ENCODE data around the gene PROM2.
"Not testable (repeated sequence)": the region's sequence is repeated elsewhere in the genome, so short reads cannot be mapped to it uniquely, and the experiment has no call there.

PROM2 gene

GRCh38 chr2:95268211-95269035 lies 5.8 kb upstream of the PROM2 start:
- DNase-seq (ENCODE audit: low read depth in 2 of 2): no peak

GRCh38 chr2:95269036-95269680 lies 5.1 kb upstream of the PROM2 start:
- no peak for DNase-seq (ENCODE audit: low read depth in 2 of 2)

- not testable (repeated sequence) for DNase-seq (ENCODE audit: low read depth in 2 of 2)
Measured at GRCh38 chr2:95269745-95270144, 4.5 kb upstream of the PROM2 start.

GRCh38 chr2:95270541-95271081 lies 3.6 kb upstream of the PROM2 start:
- DNase-seq (ENCODE audit: low read depth in 2 of 2): no peak

- DNase-seq (ENCODE audit: low read depth in 2 of 2): no peak
Measured at GRCh38 chr2:95271381-95271971, 2.8 kb upstream of the PROM2 start.

GRCh38 chr2:95272299-95272751 lies 1.9 kb upstream of the PROM2 start:
- no peak for DNase-seq (ENCODE audit: low read depth in 2 of 2)

- no peak for DNase-seq (ENCODE audit: low read depth in 2 of 2)
Measured at GRCh38 chr2:95272781-95273180, 1.5 kb upstream of the PROM2 start.

- DNase-seq (ENCODE audit: low read depth in 2 of 2): no peak
Measured at GRCh38 chr2:95273566-95274290, 521 bp upstream of the PROM2 start.

GRCh38 chr2:95275151-95275515 lies 884 bp downstream of the PROM2 start:
- DNase-seq (ENCODE audit: low read depth in 2 of 2): no peak

GRCh38 chr2:95275601-95276243 lies 1.5 kb downstream of the PROM2 start:
- no peak for DNase-seq (ENCODE audit: low read depth in 2 of 2)

- DNase-seq (ENCODE audit: low read depth in 2 of 2): no peak
Measured at GRCh38 chr2:95276244-95276887, 2.1 kb downstream of the PROM2 start.

- no peak for DNase-seq (ENCODE audit: low read depth in 2 of 2)
Measured at GRCh38 chr2:95276888-95277245, 2.6 kb downstream of the PROM2 start.

- DNase-seq (ENCODE audit: low read depth in 2 of 2): no peak
Measured at GRCh38 chr2:95277246-95277906, 3.1 kb downstream of the PROM2 start.

GRCh38 chr2:95278051-95278471 lies 3.8 kb downstream of the PROM2 start:
- DNase-seq (ENCODE audit: low read depth in 2 of 2): no peak

- DNase-seq (ENCODE audit: low read depth in 2 of 2): no peak
Measured at GRCh38 chr2:95278637-95279225, 4.5 kb downstream of the PROM2 start.

- DNase-seq (ENCODE audit: low read depth in 2 of 2): no peak
Measured at GRCh38 chr2:95279435-95280035, 5.3 kb downstream of the PROM2 start.

- no peak for DNase-seq (ENCODE audit: low read depth in 2 of 2)
Measured at GRCh38 chr2:95281071-95281470, 6.8 kb downstream of the PROM2 start.

GRCh38 chr2:95281786-95282185 lies 7.5 kb downstream of the PROM2 start:
- no peak for DNase-seq (ENCODE audit: low read depth in 2 of 2)

GRCh38 chr2:95282458-95282857 lies 8.2 kb downstream of the PROM2 start:
- no peak for DNase-seq (ENCODE audit: low read depth in 2 of 2)

- no peak for DNase-seq (ENCODE audit: low read depth in 2 of 2)
Measured at GRCh38 chr2:95283562-95283961, 9.3 kb downstream of the PROM2 start.

Data from stimulated activated CD4-positive, alpha-beta T cell treated with anti-CD3 and anti-CD28 coated beads, Interleukin-15, amount 100 ng/mL, for 48 hours (primary cell).